Heart left ventricle (tissue), 16 donors: ENCODE measurements around the gene CCNY. TPM values are rescaled to one million over a fixed set of nuclear protein-coding genes. Genes with fewer than 3 reads are reported as not detected.

Experiments
- ATAC-seq, 4 donors: fragments of 200-7000 bp; cut with Tn5 transposase; one replicate each; pipeline ENCODE4 v1.9.1; 2020 to 2022; ENCODE audit warnings: moderate library complexity in 4 of 4, mild to moderate bottlenecking in 3 of 4, moderate number of reproducible peaks in 1 of 4
- DNase-seq, 5 donors: peaks; one replicate each; pipeline ENCODE4 v3.0.0-alpha.2; 2020
- H3K27ac ChIP-seq, 12 donors: fragments of 200-600 bp; sonication (generic) in 4 of 12; one replicate each; pipeline versions ENCODE4 v1.5.0 to v1.8.0; 2016 to 2022; ENCODE audit warnings: mild to moderate bottlenecking in 2 of 12
- H3K27me3 ChIP-seq, 9 donors: fragments of 200-600 bp; sonication (generic) in 2 of 9; one replicate each; pipeline versions ENCODE4 v1.5.1 to v1.8.0; 2016 to 2022; ENCODE audit warnings: mild to moderate bottlenecking in 3 of 9
- H3K36me3 ChIP-seq, 9 donors: fragments of 200-600 bp; sonication (generic) in 2 of 9; one replicate each; pipeline versions ENCODE4 v1.5.0 to v1.8.0; 2018 to 2022; ENCODE audit warnings: mild to moderate bottlenecking in 2 of 9
- H3K4me1 ChIP-seq, 12 donors: fragments of 200-600 bp; sonication (generic) in 4 of 12; one replicate each; pipeline versions ENCODE4 v1.5.0 to v1.8.0; 2016 to 2022; ENCODE audit warnings: mild to moderate bottlenecking in 3 of 12
- H3K4me3 ChIP-seq, 12 donors: fragments of 200-600 bp; sonication (generic) in 4 of 12; one replicate each; pipeline versions ENCODE4 v1.5.0 to v1.8.0; 2017 to 2022; ENCODE audit warnings: mild to moderate bottlenecking in 9 of 12, moderate library complexity in 4 of 12
- H3K9me3 ChIP-seq, 12 donors: fragments of 200-600 bp; sonication (generic) in 4 of 12; one replicate each; pipeline versions ENCODE4 v1.5.0 to v1.8.0; 2016 to 2022; ENCODE audit warnings: mild to moderate bottlenecking in 1 of 12
- POLR2A ChIP-seq, 2 donors: fragments of 450-650 bp; IDR thresholded peaks; one replicate each; pipeline ENCODE4 v1.6.1; 2017; ENCODE audit warnings: antibody characterized with exemption in 2 of 2, mild to moderate bottlenecking in 2 of 2, moderate library complexity in 2 of 2
- WGBS, 4 donors: extraction: QIAGEN DNeasy Blood & Tissue Kit in 2 of 4; methylation state at CpG; one replicate each; pipeline versions ENCODE4 v1.1.5 to v1.1.7; 2013 to 2018; 5-methylcytosine and 5-hydroxymethylcytosine counted together
- intact Hi-C, 10 donors: fragments of 100-400 bp; cut with DNase I; formaldehyde crosslinking; loops; one replicate each; pipeline versions ENCODE4 v1.11.1 to v1.14.2; 2022
- polyA plus RNA-seq, 2 donors: library from polyadenylated mRNA; stranded (reverse); fragments of 200-250 nt; gene quantifications; one replicate each; pipeline ENCODE4 v1.2.3, GENCODE V29; 2013
- total RNA-seq, 9 donors: library from RNA; depleted of rRNA in 2 of 9; stranded (reverse); fragments of >200 nt in 2 of 9; fragmentation: NEBNext Ultra II Directional in 3 of 9; extraction: Animal tissue kit (Norgen Biotek cat#: 25700) in 3 of 9; gene quantifications; one replicate each; pipeline versions ENCODE4 v1.1.0 to v1.2.4, GENCODE V29; 2016 to 2023
- TF ChIP-seq, protein P1 (sequence below), 12 donors: fragments of 200-600 bp; sonication (generic) in 4 of 12; IDR thresholded peaks; one replicate each; pipeline versions ENCODE4 v1.5.0 to v1.8.0; 2018 to 2022; ENCODE audit warnings: antibody characterized with exemption in 12 of 12, mild to moderate bottlenecking in 5 of 12
- donor health status: ischemic (EF 13 %, LVEDD 7.1; RV severe dilation, severe dysfunction).
- donor health status: healthy with polysubstance abuse.
- donor health status: DM: no; HTN: yes; CAD: no.
- donor health status: DM: no; HTN: no; CAD: no.
- donor health status: ischemic (EF 25% LVEDD 6.9; RV normal size, moderate dysfunction).
- donor health status: ischemic (EF 25% LVEDD 5.7; RV mildly dilated, moderate dysfunction).
- donor health status: healthy.
- donor health status: DM: yes; HTN: yes; CAD: no.
- donor health status: ischemic (EF 35%, LVEDD 5.7; RV mildly dilated, moderate dysfunction).
- donor health status: nonischemic (EF 11% LVEDD 7.7; RV severe dilation, severe dysfunction).
- donor health status: DM: yes; HTN: yes; CAD: no.
- donor health status: PGD.
- donor health status: ischemic (EF 29% LVEDD 5.4; RV normal size, mild dysfunction).
- donor health status: nonischemic (EF 23%, LVEDD 6.1; RV moderate dilation, normal function).

Gene CCNY
- total and polyA plus RNA-seq, 11 donors: 26.4 to 106 (median 80.7) TPM

DNA sequence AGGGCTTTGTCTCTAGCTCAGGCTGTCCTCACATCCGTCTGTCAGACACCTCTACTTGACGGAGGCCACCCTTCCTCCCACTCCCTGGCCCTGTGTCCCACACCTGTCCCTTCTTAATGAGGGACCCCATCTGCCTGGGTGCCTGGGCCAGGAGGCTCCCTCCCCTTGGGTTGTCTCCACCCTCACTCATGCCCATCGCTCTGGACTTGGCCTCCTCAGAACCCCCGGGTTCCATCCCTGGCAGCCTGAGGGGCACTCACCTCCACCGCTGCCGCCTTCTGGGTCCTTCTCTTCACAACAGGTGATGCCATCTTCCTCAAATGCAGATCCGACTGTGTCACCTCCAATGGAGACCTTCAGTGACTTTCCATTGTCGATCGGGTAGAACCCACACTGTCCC lies 248.6 kb downstream of the CCNY start:
- Histone ChIP-seq H3K4me3 (no peak overlapping the region), H3K27me3 (no peaks in the 10 kb centered on the region), H3K9me3 (no peaks in the 10 kb centered on the region), H3K27ac (no peak overlapping the region), H3K4me1 (no peaks in the 10 kb centered on the region), H3K36me3 (no peaks in the 10 kb centered on the region)
- ATAC-seq: no peak
- intact Hi-C loops: no loop called here
- TF ChIP-seq, protein P1, sequence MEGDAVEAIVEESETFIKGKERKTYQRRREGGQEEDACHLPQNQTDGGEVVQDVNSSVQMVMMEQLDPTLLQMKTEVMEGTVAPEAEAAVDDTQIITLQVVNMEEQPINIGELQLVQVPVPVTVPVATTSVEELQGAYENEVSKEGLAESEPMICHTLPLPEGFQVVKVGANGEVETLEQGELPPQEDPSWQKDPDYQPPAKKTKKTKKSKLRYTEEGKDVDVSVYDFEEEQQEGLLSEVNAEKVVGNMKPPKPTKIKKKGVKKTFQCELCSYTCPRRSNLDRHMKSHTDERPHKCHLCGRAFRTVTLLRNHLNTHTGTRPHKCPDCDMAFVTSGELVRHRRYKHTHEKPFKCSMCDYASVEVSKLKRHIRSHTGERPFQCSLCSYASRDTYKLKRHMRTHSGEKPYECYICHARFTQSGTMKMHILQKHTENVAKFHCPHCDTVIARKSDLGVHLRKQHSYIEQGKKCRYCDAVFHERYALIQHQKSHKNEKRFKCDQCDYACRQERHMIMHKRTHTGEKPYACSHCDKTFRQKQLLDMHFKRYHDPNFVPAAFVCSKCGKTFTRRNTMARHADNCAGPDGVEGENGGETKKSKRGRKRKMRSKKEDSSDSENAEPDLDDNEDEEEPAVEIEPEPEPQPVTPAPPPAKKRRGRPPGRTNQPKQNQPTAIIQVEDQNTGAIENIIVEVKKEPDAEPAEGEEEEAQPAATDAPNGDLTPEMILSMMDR (IDR thresholded peaks at IDR 0.05): no peak
- no peak for TF ChIP-seq POLR2A (IDR thresholded peaks at IDR 0.05)
- 97 to 98% (median 98%) methylated on average over 9 of the region's 9 CpGs for WGBS, 4 donors
- DNase-seq: no peak

DNA sequence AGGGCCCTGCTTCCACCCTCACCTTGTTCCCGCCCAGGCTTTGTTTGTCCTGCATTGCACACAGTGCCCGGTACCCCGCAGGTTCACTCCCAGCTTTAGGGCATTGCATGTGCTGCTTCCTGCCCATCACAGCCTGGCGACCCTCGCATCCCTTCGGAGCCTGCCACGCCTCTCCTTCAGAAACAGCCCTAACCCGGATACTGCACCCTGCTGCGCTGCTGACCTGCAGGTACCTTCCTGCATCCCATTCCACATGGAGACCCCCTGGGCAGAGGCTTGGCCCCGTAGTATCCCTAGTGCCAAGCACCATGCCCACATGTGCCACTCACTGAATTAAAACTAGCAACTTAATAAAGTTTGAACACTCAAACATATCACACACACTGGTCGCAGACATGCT lies 249.0 kb downstream of the CCNY start:
- Histone ChIP-seq H3K9me3 (peaks cover 0 to 1% (median 0%) of the 10 kb centered on the region in 12 donors), H3K27ac (no peak overlapping the region), H3K4me1 (no peaks in the 10 kb centered on the region), H3K4me3 (no peak overlapping the region), H3K27me3 (no peaks in the 10 kb centered on the region), H3K36me3 (no peaks in the 10 kb centered on the region)
- intact Hi-C loops: no loop called here
- TF ChIP-seq, protein P1 (IDR thresholded peaks at IDR 0.05): no peak
- TF ChIP-seq POLR2A (IDR thresholded peaks at IDR 0.05): no peak
- no peak for DNase-seq
- ATAC-seq: no peak
- 96 to 100% (median 97%) methylated on average over 11 of the region's 11 CpGs for WGBS, 4 donors

DNA sequence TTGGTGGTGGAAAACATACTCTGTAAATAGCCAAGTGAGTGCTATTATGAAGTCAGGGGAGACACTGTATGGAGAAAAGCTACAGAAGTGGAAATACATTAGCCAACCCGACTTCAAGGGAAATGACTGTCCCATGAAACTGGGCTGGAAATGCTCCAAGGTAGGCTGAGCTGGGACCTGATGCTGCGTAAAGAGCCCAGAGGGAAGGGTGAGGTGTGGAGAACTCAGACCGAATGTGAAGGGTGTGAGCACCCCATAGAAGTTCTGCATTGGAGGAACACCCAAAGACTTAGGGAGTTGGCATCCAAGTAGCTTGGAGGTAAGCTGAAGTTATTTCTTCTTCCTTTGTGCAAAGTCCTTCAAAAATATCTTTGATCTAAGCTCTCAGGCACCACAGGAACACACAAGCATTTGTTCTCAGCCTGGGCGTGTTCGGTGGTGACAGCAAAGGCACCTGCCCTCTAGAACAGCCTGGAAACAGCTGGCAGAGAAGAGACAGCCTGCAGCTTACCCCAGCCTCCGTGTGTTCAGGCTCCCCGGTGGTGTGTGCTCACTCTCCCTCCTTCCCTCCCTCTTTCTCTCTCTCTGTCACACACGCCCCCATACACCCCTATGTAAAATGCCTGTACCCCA lies 249.7 kb downstream of the CCNY start:
- no peak overlapping the region for H3K27ac ChIP-seq
- intact Hi-C loops: no loop called here
- H3K4me1 ChIP-seq: no peaks in the 10 kb centered on the region
- TF ChIP-seq, protein P1 (IDR thresholded peaks at IDR 0.05): no peak
- no peak for TF ChIP-seq POLR2A (IDR thresholded peaks at IDR 0.05)
- H3K27me3 ChIP-seq: peaks cover 0 to 5% (median 0%) of the 10 kb centered on the region in 9 donors
- H3K36me3 ChIP-seq: no peaks in the 10 kb centered on the region
- H3K4me3 ChIP-seq: no peak overlapping the region
- peaks cover 0 to 5% (median 0%) of the 10 kb centered on the region in 12 donors for H3K9me3 ChIP-seq
- ATAC-seq (no peak), DNase-seq (no peak)
- 63 to 70% (median 66%) methylated on average over 8 of the region's 8 CpGs for WGBS, 4 donors

DNA sequence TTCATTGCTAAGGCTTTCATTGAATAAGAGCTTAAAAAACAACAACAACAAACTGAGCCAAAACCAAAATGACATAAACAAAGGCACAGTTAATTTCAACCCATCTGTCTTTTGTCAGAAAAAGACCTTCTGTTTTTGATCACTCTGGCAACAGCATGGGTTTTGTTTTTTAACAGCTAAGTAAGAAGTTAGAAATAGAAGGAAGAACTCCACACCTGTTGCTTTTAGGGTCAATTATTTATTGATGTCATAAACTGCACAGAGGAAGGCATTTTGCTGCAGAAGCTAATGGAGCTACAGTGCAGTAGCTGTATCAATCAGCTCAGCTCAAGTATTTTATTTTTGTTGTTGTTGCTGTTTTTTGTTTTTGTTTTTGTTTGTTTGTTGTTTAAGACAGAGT lies 252.5 kb downstream of the CCNY start:
- TF ChIP-seq, protein P1 (IDR thresholded peaks at IDR 0.05): no peak
- TF ChIP-seq POLR2A (IDR thresholded peaks at IDR 0.05): no peak
- Histone ChIP-seq H3K27me3 (peaks cover 0 to 5% (median 0%) of the 10 kb centered on the region in 9 donors), H3K4me1 (no peaks in the 10 kb centered on the region), H3K4me3 (no peak overlapping the region), H3K36me3 (no peaks in the 10 kb centered on the region), H3K9me3 (peaks cover 0 to 5% (median 0%) of the 10 kb centered on the region in 12 donors), H3K27ac (no peak overlapping the region)
- DNase-seq (no peak), ATAC-seq (no peak)
- intact Hi-C loops: no loop called here
